HepG2 (cell line): ENCODE measurements around the gene CPAMD8. TPM values are rescaled to one million over a fixed set of nuclear protein-coding genes. Genes with fewer than 3 reads are reported as not detected.

Source experiments
- ARID2 ChIP-seq: sonication (generic); formaldehyde crosslinking; IDR thresholded peaks from 2 replicates; pipeline ENCODE4 v1.8.1; 2022; ENCODE audit warnings: mild to moderate bottlenecking, missing genetic modification reagents, borderline replicate concordance
- ATF7 ChIP-seq, 2 experiments: fragments of 450-650 bp in 1 of 2; sonication (generic) in 1 of 2; formaldehyde crosslinking in 1 of 2; IDR thresholded peaks; 2 replicates each; pipeline versions ENCODE4 v1.4.0 to v1.6.1; 2016 to 2020; ENCODE audit warnings: antibody characterized with exemption in 1 of 2, mild to moderate bottlenecking in 1 of 2, missing genetic modification reagents in 1 of 2
- BCL3 ChIP-seq: sonication (generic); formaldehyde crosslinking; IDR thresholded peaks from 2 replicates; pipeline ENCODE4 v1.5.1; 2020; ENCODE audit warnings: mild to moderate bottlenecking, missing genetic modification reagents, moderate library complexity
- CEBPG ChIP-seq: IDR thresholded peaks from 2 replicates; pipeline ENCODE4 v1.6.1; 2016
- KLF15 ChIP-seq: sonication (generic); formaldehyde crosslinking; IDR thresholded peaks from 2 replicates; pipeline ENCODE4 v1.8.1; 2023; ENCODE audit warnings: borderline replicate concordance, mild to moderate bottlenecking, inconsistent platforms, missing genetic modification reagents, mixed read lengths
- LBX2 ChIP-seq: sonication (generic); formaldehyde crosslinking; IDR thresholded peaks from 2 replicates; pipeline ENCODE4 v1.5.0; 2020; ENCODE audit warnings: missing genetic modification reagents, mild to moderate bottlenecking, borderline replicate concordance
- MATR3 ChIP-seq: sonication (generic); formaldehyde crosslinking; IDR thresholded peaks from 2 replicates; pipeline ENCODE4 v1.4.0; 2020; ENCODE audit warnings: missing genetic modification reagents
- MXD4 ChIP-seq: IDR thresholded peaks from 2 replicates; pipeline ENCODE4 v1.6.1; 2016; ENCODE audit warnings: mild to moderate bottlenecking, missing biosample characterization, missing genetic modification reagents
- PITX1 ChIP-seq: sonication (generic); formaldehyde crosslinking; IDR thresholded peaks from 2 replicates; pipeline ENCODE4 v1.5.1; 2020; ENCODE audit warnings: mild to moderate bottlenecking, missing genetic modification reagents
- SAP130 ChIP-seq: IDR thresholded peaks from 2 replicates; pipeline ENCODE4 v1.6.1; 2016; ENCODE audit warnings: low read depth
- SP4 ChIP-seq: sonication (generic); formaldehyde crosslinking; IDR thresholded peaks from 2 replicates; pipeline ENCODE4 v1.8.1; 2023; ENCODE audit warnings: mild to moderate bottlenecking, missing genetic modification reagents
- TMF1 ChIP-seq: sonication (generic); formaldehyde crosslinking; IDR thresholded peaks from 2 replicates; pipeline ENCODE4 v1.8.1; 2022; ENCODE audit warnings: low read depth, missing genetic modification reagents
- YEATS4 ChIP-seq: sonication (generic); formaldehyde crosslinking; IDR thresholded peaks from 2 replicates; pipeline ENCODE4 v1.4.0; 2020; ENCODE audit warnings: missing genetic modification reagents, borderline replicate concordance
- ZBTB7A ChIP-seq: sonication (generic); formaldehyde crosslinking; IDR thresholded peaks from 2 replicates; pipeline ENCODE4 v1.8.0; 2022; ENCODE audit warnings: mild to moderate bottlenecking, missing genetic modification reagents
- ZNF143 ChIP-seq: sonication (generic); formaldehyde crosslinking; IDR thresholded peaks from 2 replicates; pipeline ENCODE4 v1.4.0; 2020; ENCODE audit warnings: missing genetic modification reagents
- ZNF33A ChIP-seq: sonication (generic); formaldehyde crosslinking; IDR thresholded peaks from 2 replicates; pipeline ENCODE4 v1.5.1; 2020; ENCODE audit warnings: missing genetic modification reagents, mild to moderate bottlenecking, moderate library complexity, borderline replicate concordance
- ZNF432 ChIP-seq: sonication (generic); formaldehyde crosslinking; IDR thresholded peaks from 2 replicates; pipeline ENCODE4 v1.5.0; 2020; ENCODE audit warnings: missing genetic modification reagents, mild to moderate bottlenecking, borderline replicate concordance
- ZNF567 ChIP-seq: sonication (generic); formaldehyde crosslinking; IDR thresholded peaks from 2 replicates; pipeline ENCODE4 v1.8.1; 2023; ENCODE audit warnings: mild to moderate bottlenecking, missing genetic modification reagents, borderline replicate concordance
- ZNF652 ChIP-seq: IDR thresholded peaks from 2 replicates; pipeline ENCODE4 v1.6.1; 2016; ENCODE audit warnings: low read depth, borderline replicate concordance
- ZNF687 ChIP-seq: sonication (generic); formaldehyde crosslinking; IDR thresholded peaks from 2 replicates; pipeline ENCODE4 v1.5.1; 2020; ENCODE audit warnings: mild to moderate bottlenecking, missing genetic modification reagents, moderate library complexity
- ZNF746 ChIP-seq: sonication (generic); formaldehyde crosslinking; IDR thresholded peaks from 2 replicates; pipeline ENCODE4 v1.8.0; 2022; ENCODE audit warnings: mild to moderate bottlenecking, missing genetic modification reagents
- ZNF773 ChIP-seq: sonication (generic); formaldehyde crosslinking; IDR thresholded peaks from 2 replicates; pipeline ENCODE4 v1.4.0; 2020; ENCODE audit warnings: missing genetic modification reagents, borderline replicate concordance
- ZSCAN25 ChIP-seq: sonication (generic); formaldehyde crosslinking; IDR thresholded peaks from 2 replicates; pipeline ENCODE4 v1.8.0; 2022; ENCODE audit warnings: mild to moderate bottlenecking, missing genetic modification reagents
- polyA plus RNA-seq, 8 experiments: library from polyadenylated mRNA; depleted of rRNA in 3 of 8; stranded (reverse) in 7 of 8; unstranded in 1 of 8; fragments of >200 nt; fragmentation: Illumina TruSeq in 4 of 8; extraction: Trizol in 4 of 8; gene quantifications; 2 replicates each; pipeline versions ENCODE4 v1.2.1 to v1.2.3, GENCODE V29; 2011 to 2016; ENCODE audit warnings: low read depth in 4 of 8, missing spikeins in 1 of 8, mixed read lengths in 1 of 8; ENCODE audit not compliant: insufficient read depth in 1 of 8
- total RNA-seq, 5 experiments: library from RNA; depleted of rRNA; stranded (reverse); fragments of >200 nt; fragmentation: Illumina TruSeq; extraction: Trizol; gene quantifications; 2 replicates each; pipeline ENCODE4 v1.2.3, GENCODE V29; 2016; ENCODE audit warnings: low read depth in 1 of 5

Gene CPAMD8
- total and polyA plus RNA-seq, 2 of the 13 experiments (the other 11 are each of a cell fraction or from before 2014, with no cell fraction given) = 0.29 to 0.34 TPM

- peak; percentile 64; the same call in 1 of the 2 replicates for TF ChIP-seq ATF7 (IDR thresholded peaks at IDR 0.05)
- peak; percentile 40; the same call in 1 of the 2 replicates for TF ChIP-seq ATF7 (CRISPR knock-in tag; IDR thresholded peaks at IDR 0.05)
- no peak for TF ChIP-seq ZNF432 (CRISPR knock-in tag)
- TF ChIP-seq ZSCAN25 = no peak
- no peak for TF ChIP-seq YEATS4
- no peak for TF ChIP-seq ZNF567 (CRISPR knock-in tag)
- TF ChIP-seq PITX1 = no peak
- TF ChIP-seq TMF1 = no peak
- no peak for TF ChIP-seq KLF15 (CRISPR knock-in tag)
- peak; percentile 45 for TF ChIP-seq SAP130 (CRISPR knock-in tag)
- no peak for TF ChIP-seq ZNF143 (CRISPR knock-in tag)
- TF ChIP-seq ZNF652 (CRISPR knock-in tag) = no peak
- TF ChIP-seq ZNF773 (CRISPR knock-in tag) = no peak
- no peak for TF ChIP-seq ZBTB7A
- no peak for TF ChIP-seq SP4 (CRISPR knock-in tag)
- TF ChIP-seq MATR3 (CRISPR knock-in tag) = no peak
- no peak for TF ChIP-seq ARID2 (CRISPR knock-in tag)
- no peak for TF ChIP-seq LBX2 (CRISPR knock-in tag)
- peak; percentile 56 for TF ChIP-seq ZNF687 (CRISPR knock-in tag)
- TF ChIP-seq ZNF746 (CRISPR knock-in tag) = no peak
- TF ChIP-seq CEBPG (CRISPR knock-in tag) = peak; percentile 90
- TF ChIP-seq BCL3 (CRISPR knock-in tag) = peak; percentile 43; the same call in 1 of the 2 replicates
- TF ChIP-seq ZNF33A = no peak
- TF ChIP-seq MXD4 (CRISPR knock-in tag) = no peak
Observed at GRCh38 chr19:16886305-16886880, 140.2 kb downstream of the CPAMD8 start (continued).
